GM13976 (cell line): Measurements from ENCODE around the gene FASN.

Experiments used
- DNase-seq: peaks from one replicate; pipeline ENCODE4 v3.0.0; 2012; ENCODE audit warnings: low spot score
- CTCF ChIP-seq: IDR thresholded peaks from 2 replicates; pipeline ENCODE4 v1.5.1; 2012; ENCODE audit warnings: borderline replicate concordance, mild to moderate bottlenecking; ENCODE audit not compliant: insufficient read depth; ENCODE audit errors: extremely low read depth, missing control alignments, control extremely low read depth
- in situ Hi-C: fragments of 300-500 bp; cut with MboI; formaldehyde crosslinking; loops from one replicate; pipeline ENCODE4 v1.12.0; 2022; ENCODE audit warnings: low sequenced_read_pairs, mixed read lengths, inconsistent platforms; ENCODE audit not compliant: unreplicated experiment

Gene FASN

GRCh38 chr17:82080048-82080788 is 17.8 kb downstream of the FASN start:
- in situ Hi-C loops: no loop called here

GRCh38 chr17:82079001-82079677 is 18.9 kb downstream of the FASN start:
- no peak for DNase-seq
- in situ Hi-C loops: no loop called here

More at GRCh38 chr17:82080048-82080788, 17.8 kb downstream of the FASN start:
- no peak for DNase-seq
- TF ChIP-seq CTCF: no peak

GRCh38 chr17:82078433-82078832 is 19.6 kb downstream of the FASN start:
- no peak for TF ChIP-seq CTCF
- DNase-seq: no peak
- in situ Hi-C loops: no loop called here

More at GRCh38 chr17:82079001-82079677, 18.9 kb downstream of the FASN start:
- no peak for TF ChIP-seq CTCF

DNA sequence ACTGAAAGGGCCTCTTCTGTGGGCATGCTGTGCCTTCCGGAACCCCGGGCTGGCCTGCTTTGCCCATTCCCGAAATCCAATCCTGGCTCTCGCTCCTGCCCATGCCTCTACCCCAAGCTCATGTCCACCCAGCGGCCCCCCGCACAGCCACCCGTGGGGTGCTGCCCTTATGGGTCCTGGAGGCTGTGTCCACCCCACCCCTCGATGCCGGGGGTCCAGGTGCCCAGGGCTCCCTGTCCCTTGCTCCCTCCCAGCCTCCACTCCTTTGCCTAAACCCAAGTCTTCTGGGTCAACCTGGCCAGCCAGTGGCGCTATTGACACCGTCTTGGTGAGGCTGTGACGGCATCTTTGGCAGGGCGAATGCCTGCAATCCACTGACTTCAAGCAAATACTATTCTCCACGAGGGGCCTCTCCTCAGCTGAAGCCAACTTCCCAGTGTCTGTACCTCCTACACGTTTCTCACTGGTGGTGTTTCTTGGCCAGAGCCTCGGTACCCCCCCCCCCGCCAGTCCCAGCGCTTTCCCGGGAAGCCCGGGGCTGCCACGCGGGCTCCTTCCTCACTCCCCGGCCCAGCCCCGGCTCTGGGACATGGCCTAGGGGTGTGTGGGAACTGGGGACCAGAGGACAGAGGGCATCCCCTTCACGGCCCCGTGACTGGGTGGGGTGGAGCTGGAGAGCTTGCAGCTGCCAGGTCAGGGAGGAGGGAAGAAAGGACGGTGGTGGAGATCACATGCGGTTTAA is 20.2 kb downstream of the FASN start:
- in situ Hi-C loops: no loop called here
- DNase-seq: no peak
- no peak for TF ChIP-seq CTCF

DNA sequence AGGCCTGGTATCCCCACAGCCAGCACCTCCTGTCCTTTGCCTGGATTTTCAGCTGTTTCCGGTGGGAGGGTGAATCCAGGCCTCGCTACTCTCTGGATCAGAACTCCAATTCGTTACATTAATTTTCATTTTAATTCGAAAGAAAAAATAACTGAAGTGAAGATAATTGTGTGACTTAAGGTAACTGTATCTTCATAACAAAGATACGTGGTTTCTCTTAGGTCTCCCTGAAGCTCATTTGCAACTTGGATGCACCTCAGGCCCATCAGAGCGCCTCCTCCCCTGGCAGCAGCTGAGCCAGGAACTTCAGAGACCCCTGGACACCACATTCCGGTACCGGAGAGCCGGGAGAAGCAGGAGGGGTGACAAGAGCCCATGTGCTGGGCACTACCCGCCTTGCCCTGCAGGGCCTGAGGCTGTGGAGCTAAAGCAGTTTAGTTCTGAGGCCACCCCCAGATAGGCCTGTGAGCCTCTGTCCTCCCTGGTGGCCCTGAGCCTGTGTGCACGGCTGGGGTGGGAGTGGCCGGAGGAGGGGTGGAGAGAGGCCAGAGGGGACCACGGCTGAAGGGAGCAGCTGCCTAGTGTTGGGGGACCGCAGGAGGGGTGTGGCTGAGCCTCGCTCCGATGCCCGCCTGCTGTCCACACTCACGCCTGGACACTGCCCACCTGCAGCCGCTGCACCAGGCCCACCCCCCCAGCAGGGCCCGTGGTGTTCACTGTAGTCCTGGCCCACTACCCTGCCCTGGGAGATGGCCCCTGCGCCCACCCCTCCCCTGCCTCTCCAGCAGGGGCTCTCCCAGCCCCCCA is 21.0 kb downstream of the FASN start:
- in situ Hi-C loops: no loop called here
- no peak for DNase-seq
- no peak for TF ChIP-seq CTCF
